Sigmoid colon (tissue), 4 donors: Measurements from ENCODE around the gene KRTAP19-6.

Source experiments
- CTCF ChIP-seq, 4 experiments: fragments of 450-650 bp in 3 of 4; fragments of 200-600 bp in 1 of 4; IDR thresholded peaks; one replicate each; pipeline ENCODE4 v1.5.1; 2016 to 2019; ENCODE audit warnings: antibody characterized with exemption in 4 of 4, mild to moderate bottlenecking in 3 of 4, moderate library complexity in 2 of 4
- EP300 ChIP-seq, 4 donors: sonication (generic); formaldehyde crosslinking; IDR thresholded peaks; one replicate each; pipeline ENCODE4 v1.6.1; 2017; ENCODE audit warnings: antibody characterized with exemption in 4 of 4
- POLR2A ChIP-seq, 2 donors: fragments of 450-650 bp; IDR thresholded peaks; one replicate each; pipeline ENCODE4 v1.6.1; 2016; ENCODE audit warnings: antibody characterized with exemption in 2 of 2, mild to moderate bottlenecking in 2 of 2, moderate library complexity in 2 of 2

DNA sequence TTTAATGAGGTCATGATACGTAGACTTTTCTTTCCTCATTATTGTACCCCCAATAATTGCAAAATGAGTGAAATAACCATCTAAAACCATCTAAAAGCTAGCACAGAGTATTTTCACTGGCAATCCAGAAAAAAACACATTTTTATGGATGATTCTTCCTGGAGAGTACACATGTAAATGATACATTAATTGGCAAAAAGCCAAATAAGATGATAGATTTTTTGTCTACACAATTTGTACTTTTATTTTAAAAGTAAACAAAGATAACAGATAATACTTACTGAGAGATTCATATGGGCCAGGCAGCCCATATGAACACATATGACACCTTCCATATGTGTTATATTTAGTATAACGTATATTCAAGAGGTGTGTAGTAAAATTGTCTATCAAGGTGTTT is 22.0 kb upstream of the KRTAP19-6 start:
- TF ChIP-seq POLR2A (IDR thresholded peaks at IDR 0.05) (no peak), CTCF (IDR thresholded peaks at IDR 0.05) (no peak), EP300 (IDR thresholded peaks at IDR 0.05) (no peak)
